A549 (cell line): ENCODE results near the gene SLC39A3. TPM values are rescaled to one million over a fixed set of nuclear protein-coding genes. Genes with fewer than 3 reads are reported as not detected.

Experiments
- ATAC-seq, 2 experiments: fragments of 200-7000 bp in 1 of 2; fragments of >200 bp in 1 of 2; cut with Nextera tagmentation in 1 of 2; cut with Tn5 transposase in 1 of 2; 3 replicates each; pipeline versions ENCODE4 v1.8.0 to v1.9.1; 2018 to 2020; ENCODE audit warnings: mild to moderate bottlenecking in 1 of 2, moderate library complexity in 1 of 2
- CTCF ChIA-PET: fragments of 300-600 bp; sonication (Branson Sonifier 250); formaldehyde crosslinking; extraction: SDS; loops from one replicate; lab custom pipeline; 2021; ENCODE audit warnings: antibody characterized with exemption, inconsistent platforms; lab: Yijun Ruan, JAX
- POLR2A ChIA-PET: fragments of 350-600 bp; formaldehyde crosslinking; extraction: SDS; loops from one replicate; lab custom pipeline; 2021; ENCODE audit warnings: antibody characterized with exemption, inconsistent platforms; lab: Yijun Ruan, JAX
- DNase-seq, 2 experiments: peaks; one replicate each; pipeline versions ENCODE4 v3.0.0 to v3.0.0-alpha.2; 2011 to 2016; ENCODE audit warnings: low read depth in 1 of 2, low spot score in 1 of 2
- FAIRE-seq: peaks from 2 replicates; lab custom pipeline; 2011; peaks lifted over from hg19 to GRCh38; lab: Jason Lieb, UNC
- H3K27ac ChIP-seq, 2 experiments: fragments of >200 bp; sonication (Bioruptor Twin); formaldehyde crosslinking; 3 replicates each; pipeline ENCODE4 v1.5.1; 2016 to 2017
- H3K4me1 ChIP-seq: fragments of >200 bp; sonication (Bioruptor Twin); formaldehyde crosslinking; 3 replicates; pipeline ENCODE4 v1.6.1; 2016
- H3K4me2 ChIP-seq: fragments of >200 bp; sonication (Bioruptor Twin); formaldehyde crosslinking; 3 replicates; pipeline ENCODE4 v1.6.1; 2016
- H3K4me3 ChIP-seq: fragments of >200 bp; sonication (Bioruptor Twin); formaldehyde crosslinking; 3 replicates; pipeline ENCODE4 v1.5.1; 2016
- H3K9me3 ChIP-seq: fragments of >200 bp; sonication (Bioruptor Twin); formaldehyde crosslinking; 3 replicates; pipeline ENCODE4 v1.6.1; 2016
- BCL3 ChIP-seq: fragments of >200 bp; sonication (Bioruptor Twin); formaldehyde crosslinking; IDR thresholded peaks from 3 replicates; pipeline ENCODE4 v1.6.1; 2016
- BHLHE40 ChIP-seq: IDR thresholded peaks from 2 replicates; pipeline ENCODE4 v1.6.1; 2012; ENCODE audit warnings: low read depth, low read length, inconsistent platforms
- CEBPB ChIP-seq, 2 experiments: fragments of >200 bp in 1 of 2; sonication (Bioruptor Twin) in 1 of 2; formaldehyde crosslinking in 1 of 2; IDR thresholded peaks; 2 replicates each; pipeline ENCODE4 v1.6.1; 2012 to 2016
- CTCF ChIP-seq: fragments of >200 bp; sonication (Bioruptor Twin); formaldehyde crosslinking; IDR thresholded peaks from 3 replicates; pipeline ENCODE4 v1.5.1; 2016
- E2F6 ChIP-seq: IDR thresholded peaks from 2 replicates; pipeline ENCODE4 v1.6.1; 2012; ENCODE audit warnings: low read depth, borderline replicate concordance
- EHF ChIP-seq: fragments of 250-450 bp; sonication (Bioruptor Pico); IDR thresholded peaks from 2 replicates; pipeline ENCODE4 v1.5.0; 2020; ENCODE audit warnings: mild to moderate bottlenecking
- EP300 ChIP-seq, 2 experiments: fragments of >200 bp; sonication (Bioruptor Twin); formaldehyde crosslinking; IDR thresholded peaks; 2 replicates in 1 of 2; 3 replicates in 1 of 2; pipeline ENCODE4 v1.6.1; 2016 to 2017
- ESRRA ChIP-seq: fragments of 150-350 bp; IDR thresholded peaks from 2 replicates; pipeline ENCODE4 v1.6.1; 2014; ENCODE audit warnings: mild to moderate bottlenecking, low read length, borderline replicate concordance
- FOXS1 ChIP-seq: fragments of 250-450 bp; sonication (Bioruptor Pico); IDR thresholded peaks from 2 replicates; pipeline ENCODE4 v1.5.0; 2020; ENCODE audit warnings: mild to moderate bottlenecking, moderate library complexity
- HDAC2 ChIP-seq: fragments of 200-600 bp; sonication (generic); IDR thresholded peaks from 2 replicates; pipeline ENCODE4 v1.6.1; 2016
- HMGXB4 ChIP-seq: fragments of 250-450 bp; sonication (Bioruptor Pico); IDR thresholded peaks from 2 replicates; pipeline ENCODE4 v1.5.0; 2021; ENCODE audit warnings: mild to moderate bottlenecking, moderate library complexity, borderline replicate concordance
- HOXA7 ChIP-seq: fragments of 250-450 bp; sonication (Bioruptor Pico); IDR thresholded peaks from 2 replicates; pipeline ENCODE4 v1.5.0; 2020; ENCODE audit warnings: mild to moderate bottlenecking, moderate library complexity
- HOXB13 ChIP-seq: fragments of 250-450 bp; sonication (Bioruptor Pico); IDR thresholded peaks from 2 replicates; pipeline ENCODE4 v1.5.0; 2020; ENCODE audit warnings: low read depth, mild to moderate bottlenecking, moderate library complexity
- HOXB5 ChIP-seq: fragments of 250-450 bp; sonication (Bioruptor Pico); IDR thresholded peaks from 2 replicates; pipeline ENCODE4 v1.5.0; 2020; ENCODE audit warnings: mild to moderate bottlenecking, moderate library complexity
- KDM1A ChIP-seq: fragments of 200-600 bp; sonication (generic); IDR thresholded peaks from 2 replicates; pipeline ENCODE4 v1.6.1; 2016; ENCODE audit warnings: low read depth, mild to moderate bottlenecking
- MAZ ChIP-seq: fragments of 150-350 bp; IDR thresholded peaks from 2 replicates; pipeline ENCODE4 v1.6.1; 2014; ENCODE audit warnings: antibody characterized with exemption, low read depth, low read length, borderline replicate concordance
- RAD21 ChIP-seq, 2 experiments: fragments of >200 bp in 1 of 2; sonication (Bioruptor Twin) in 1 of 2; formaldehyde crosslinking in 1 of 2; IDR thresholded peaks in 1 of 2; conservative IDR thresholded peaks in 1 of 2; 2 replicates in 1 of 2; 3 replicates in 1 of 2; pipeline ENCODE4 v1.6.1; 2012 to 2018; ENCODE audit warnings: inconsistent platforms in 1 of 2
- RARB ChIP-seq: fragments of 250-450 bp; sonication (Bioruptor Pico); IDR thresholded peaks from 2 replicates; pipeline ENCODE4 v1.8.0; 2021; ENCODE audit warnings: mild to moderate bottlenecking, moderate library complexity
- RFX5 ChIP-seq: fragments of 450-650 bp; IDR thresholded peaks from 2 replicates; pipeline ENCODE4 v1.7.1; 2014; ENCODE audit warnings: antibody characterized with exemption, mild to moderate bottlenecking, moderate library complexity
- RNF2 ChIP-seq: fragments of 200-600 bp; sonication (generic); IDR thresholded peaks from 2 replicates; pipeline ENCODE4 v1.6.1; 2016; ENCODE audit warnings: low read depth, mild to moderate bottlenecking, antibody characterized with exemption, moderate library complexity, borderline replicate concordance
- SMC3 ChIP-seq: fragments of >200 bp; sonication (Bioruptor Twin); formaldehyde crosslinking; IDR thresholded peaks from 3 replicates; pipeline ENCODE4 v1.6.1; 2018; ENCODE audit warnings: inconsistent platforms
- USF2 ChIP-seq: fragments of 450-650 bp; IDR thresholded peaks from 2 replicates; pipeline ENCODE4 v1.6.1; 2014; ENCODE audit warnings: antibody characterized with exemption
- ZC3H11A ChIP-seq: fragments of 450-650 bp; IDR thresholded peaks from 2 replicates; pipeline ENCODE4 v1.6.1; 2014; ENCODE audit warnings: antibody characterized with exemption, mild to moderate bottlenecking
- ZFP36 ChIP-seq: fragments of 450-650 bp; IDR thresholded peaks from 2 replicates; pipeline ENCODE4 v1.6.1; 2014; ENCODE audit warnings: borderline replicate concordance; ENCODE audit not compliant: partially characterized antibody
- WGBS: methylation state at CpG from one replicate; pipeline ENCODE4 v1.1.6; 2017; ENCODE audit errors: missing lambda C conversion rate; 5-methylcytosine and 5-hydroxymethylcytosine counted together
- polyA plus RNA-seq, 4 experiments: library from polyadenylated mRNA; depleted of rRNA in 3 of 4; stranded (reverse); fragments of >200 nt; fragmentation: RNase III in 1 of 4; extraction: RNeasy Plus Mini Kit Qiagen cat#74134 plus additional on column Dnase treatment in 1 of 4; gene quantifications; 2 replicates in 3 of 4; 3 replicates in 1 of 4; pipeline ENCODE4 v1.2.3, GENCODE V29; 2011 to 2017

Gene SLC39A3
- polyA plus RNA-seq, 2 of the 4 experiments (the other 2 are of a cell fraction), result 28.3 to 29.6 TPM

- ATAC-seq, result no peak
- WGBS, result 82% methylated on average over 7 of the region's 7 CpGs
- TF ChIP-seq HOXB13 (CRISPR knock-in tag) (0 out of 2 replicates have a peak, but pooled peaks have one; percentile 5), HDAC2 (no peak), BCL3 (no peak), HMGXB4 (CRISPR knock-in tag) (no peak), E2F6 (no peak), SMC3 (no peak), KDM1A (no peak), ZC3H11A (no peak)
- no peak for DNase-seq
- peaks cover 17% of the 10 kb centered on the region; the same call in 2 of the 3 replicates for H3K4me1 ChIP-seq
- FAIRE-seq, result no peak
- CTCF ChIA-PET, result interaction anchor here (0.9 to 1.2 kb wide), 3 partner anchors 14 to 35 kb away, joined by 3 to 5 read pairs (median 3); no protein-coding TSS in a partner anchor
- POLR2A ChIA-PET, result interaction anchor here (1.1 kb wide), 2 partner anchors 61 to 167 kb away, joined by 3 read pairs; no protein-coding TSS in a partner anchor
- peak overlapping the region; percentile 61 to 81 for H3K27ac ChIP-seq
- no peak overlapping the region for H3K4me3 ChIP-seq
- peak overlapping the region; percentile 60 for H3K4me2 ChIP-seq
- H3K9me3 ChIP-seq, result no peaks in the 10 kb centered on the region
Measured at GRCh38 chr19:2783781-2784145, 43.9 kb upstream of the SLC39A3 start.

- DNase-seq, result peak; percentile 94 to 99
- ChIA-PET POLR2A (interaction anchor here (0.6 to 1.1 kb wide), 3 partner anchors 60 to 168 kb away, joined by 3 read pairs; no protein-coding TSS in a partner anchor), CTCF (interaction anchor here (0.9 to 1.2 kb wide), 3 partner anchors 13 to 34 kb away, joined by 3 to 5 read pairs (median 3); no protein-coding TSS in a partner anchor)
- peak; percentile 86 to 90 for ATAC-seq
- Histone ChIP-seq H3K27ac (peak within 1 kb of the TSS; percentile 98), H3K4me3 (peak within 1 kb of the TSS; percentile 100), H3K4me1 (peaks cover 17% of the 10 kb centered on the region; the same call in 2 of the 3 replicates), H3K4me2 (peak within 1 kb of the TSS; percentile 99), H3K9me3 (no peaks in the 10 kb centered on the region)
- 2% methylated on average over 22 of the region's 68 CpGs for whole genome bisulfite sequencing
- FAIRE-seq, result no peak
- no peak for TF ChIP-seq BCL3
- TF ChIP-seq CTCF, result no peak
- TF ChIP-seq ESRRA, result no peak
- no peak for TF ChIP-seq EHF (CRISPR knock-in tag)
- TF ChIP-seq CEBPB (IDR thresholded peaks at IDR 0.05), result peak in 1 of 2 experiments; percentile 53; a peak in 1 of 4 replicates
- TF ChIP-seq ZFP36, result no peak
- no peak for TF ChIP-seq FOXS1 (CRISPR knock-in tag)
- no peak for TF ChIP-seq HDAC2
- TF ChIP-seq E2F6, result peak; percentile 100
- TF ChIP-seq HOXB5, result peak; percentile 84
- no peak for TF ChIP-seq EP300 (IDR thresholded peaks at IDR 0.05)
- no peak for TF ChIP-seq RFX5
- no peak for TF ChIP-seq ZC3H11A
- TF ChIP-seq KDM1A, result no peak
- no peak for TF ChIP-seq HOXA7 (CRISPR knock-in tag)
- TF ChIP-seq USF2, result peak; percentile 99
- TF ChIP-seq BHLHE40, result no peak
- TF ChIP-seq RNF2, result no peak
- no peak for TF ChIP-seq RAD21 (conservative IDR thresholded peaks at IDR 0.05 in 1 of 2, IDR thresholded peaks at IDR 0.05 in 1 of 2)
- no peak for TF ChIP-seq RARB
- TF ChIP-seq MAZ, result no peak
Measured at GRCh38 chr19:2782936-2783780, 43.3 kb upstream of the SLC39A3 start, which contains the start of gene SGTA. TSS of gene SGTA (minus strand) at chr19:2783273. CDS start at chr19:2769068, 14,205 bp downstream.
